ENCODE data around the gene PRPSAP1. TPM values are rescaled to one million over a fixed set of nuclear protein-coding genes. Genes with fewer than 3 reads are reported as not detected.
A peak's percentile ranks its signal among the peaks of the same experiment; 100 is the strongest.
"Not testable (repeated sequence)": the region's sequence is repeated elsewhere in the genome, so short reads cannot be mapped to it uniquely, and the experiment has no call there.

Gene PRPSAP1
- total RNA-seq, 1 experiment from 2014 or later = 54.8 TPM

DNA sequence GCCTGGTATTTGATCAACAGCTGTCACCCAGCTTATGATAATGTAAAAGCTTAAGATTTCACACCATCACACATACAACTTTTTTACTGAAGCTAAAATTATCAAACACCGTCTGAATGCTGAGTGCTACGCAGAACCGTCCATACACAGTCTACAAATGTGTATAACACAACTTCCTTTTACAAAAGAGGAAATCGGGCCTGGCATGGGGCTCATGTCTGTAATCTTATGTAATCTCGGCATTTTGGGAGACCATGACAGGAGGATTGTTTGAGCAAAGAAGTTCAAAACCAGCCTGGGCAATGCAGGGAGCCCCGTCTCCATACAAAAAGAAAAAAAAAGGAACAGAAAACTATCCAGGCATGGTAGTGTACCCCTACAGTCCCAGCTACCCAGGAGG lies 26.0 kb downstream of the PRPSAP1 start:
- DNase-seq (ENCODE audit: low read depth) = no peak

DNA sequence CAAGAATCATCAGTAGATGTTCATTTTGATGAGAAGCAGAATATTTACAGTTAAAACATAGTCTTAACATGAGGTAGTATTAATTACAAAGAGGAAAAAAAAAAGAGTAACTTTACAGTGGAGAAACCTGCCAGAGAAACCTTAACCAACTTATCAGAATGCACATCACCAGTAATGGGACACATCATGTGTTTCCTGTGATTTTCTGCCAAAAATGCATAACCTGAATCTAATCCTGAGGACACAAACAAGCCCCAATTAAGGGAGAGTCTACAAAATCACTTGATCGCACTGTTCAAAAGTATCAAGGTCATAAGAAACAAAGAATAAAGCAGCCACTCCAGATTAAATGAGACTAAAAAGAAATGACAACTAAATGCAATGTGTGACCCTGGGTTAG lies 27.4 kb downstream of the PRPSAP1 start:
- DNase-seq (ENCODE audit: low read depth) = no peak

GRCh38 chr17:76318586-76318985 lies 35.1 kb downstream of the PRPSAP1 start:
- no peak for DNase-seq (ENCODE audit: low read depth)

DNA sequence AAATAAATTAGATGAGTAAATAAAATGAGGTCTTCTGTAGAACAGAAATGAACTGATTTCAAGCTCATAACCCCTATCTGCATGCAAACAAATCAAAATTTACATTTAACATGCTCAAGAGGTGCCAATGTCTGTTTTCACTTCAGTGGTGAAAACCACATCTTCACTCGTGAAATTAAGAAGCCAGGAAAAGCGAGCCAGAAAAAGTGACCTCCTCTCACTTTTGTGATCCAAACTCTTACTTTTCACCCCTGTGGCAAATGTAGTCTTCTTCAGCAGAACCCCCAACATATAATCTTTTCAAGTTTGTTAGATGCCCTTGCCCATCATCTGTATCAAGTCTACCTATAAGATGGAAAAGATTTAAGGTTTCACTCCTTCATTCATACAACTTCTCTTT lies 36.2 kb downstream of the PRPSAP1 start:
- DNase-seq (ENCODE audit: low read depth) = no peak

- no peak for DNase-seq (ENCODE audit: low read depth)
Observed at GRCh38 chr17:76314392-76315227, 39.1 kb downstream of the PRPSAP1 start.

- DNase-seq (ENCODE audit: low read depth) = no peak
Observed at GRCh38 chr17:76312735-76313134, 41.0 kb downstream of the PRPSAP1 start.

GRCh38 chr17:76309461-76309860 lies 44.3 kb downstream of the PRPSAP1 start:
- no peak for DNase-seq (ENCODE audit: low read depth)

GRCh38 chr17:76307966-76308338 lies 45.8 kb downstream of the PRPSAP1 start, which contains the start of gene QRICH2:
TSS of gene QRICH2 (minus strand) at chr17:76308276. CDS start at chr17:76307998, 278 bp downstream.
- DNase-seq (ENCODE audit: low read depth) = no peak

DNA sequence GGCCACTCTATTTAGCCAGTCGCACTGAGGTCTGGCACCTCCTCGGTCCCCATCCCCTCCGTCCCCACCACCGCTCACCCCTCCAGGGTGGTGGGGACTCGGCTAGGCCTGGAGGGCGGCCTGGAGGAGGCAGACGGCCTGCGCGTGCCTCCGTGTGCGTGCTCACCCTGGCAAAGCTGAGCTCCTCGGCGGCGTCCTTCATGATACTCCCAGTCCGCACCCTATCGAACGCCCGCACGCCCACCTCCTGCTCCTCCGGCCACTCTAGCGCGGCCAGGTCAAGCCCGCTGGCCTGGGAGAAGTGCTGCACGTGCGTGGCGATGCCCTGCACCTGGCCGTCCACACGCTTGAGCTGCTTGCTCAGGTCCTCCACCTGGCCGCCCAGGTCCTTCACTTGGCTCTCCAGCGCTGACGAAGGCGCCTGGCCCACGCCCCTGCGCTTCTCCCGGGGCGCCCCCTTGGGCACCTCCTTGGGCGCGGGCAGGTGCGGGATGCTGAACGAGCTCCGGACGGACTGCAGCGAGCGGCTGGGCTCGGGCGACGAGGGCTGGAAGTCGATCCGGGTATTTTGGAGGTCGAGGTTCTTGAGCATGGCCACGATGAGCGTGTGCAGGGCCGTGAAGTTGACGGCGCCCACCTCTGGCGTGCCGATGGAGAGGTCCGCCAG lies 46.3 kb downstream of the PRPSAP1 start:
- DNase-seq (ENCODE audit: low read depth) = no peak

DNA sequence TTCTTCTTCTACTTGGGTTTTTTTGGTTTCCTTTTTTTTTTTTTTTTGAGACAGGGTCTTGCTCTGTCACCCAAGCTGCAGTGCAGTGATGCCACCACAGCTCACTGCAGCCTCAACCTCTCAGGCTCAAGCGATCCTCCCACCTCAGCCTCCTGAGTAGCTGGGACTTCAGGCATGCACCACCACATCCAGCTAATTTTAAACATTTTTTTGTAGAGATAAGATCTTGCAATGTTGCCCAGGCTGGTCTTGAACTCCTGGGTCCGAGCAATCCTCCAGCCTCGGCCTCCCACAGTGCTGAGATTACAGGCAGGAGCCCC lies 48.6 kb downstream of the PRPSAP1 start:
- DNase-seq (ENCODE audit: low read depth) = not testable (repeated sequence)

- DNase-seq (ENCODE audit: low read depth) = peak; percentile 2
Observed at GRCh38 chr17:76304226-76305134, 49.2 kb downstream of the PRPSAP1 start.

DNA sequence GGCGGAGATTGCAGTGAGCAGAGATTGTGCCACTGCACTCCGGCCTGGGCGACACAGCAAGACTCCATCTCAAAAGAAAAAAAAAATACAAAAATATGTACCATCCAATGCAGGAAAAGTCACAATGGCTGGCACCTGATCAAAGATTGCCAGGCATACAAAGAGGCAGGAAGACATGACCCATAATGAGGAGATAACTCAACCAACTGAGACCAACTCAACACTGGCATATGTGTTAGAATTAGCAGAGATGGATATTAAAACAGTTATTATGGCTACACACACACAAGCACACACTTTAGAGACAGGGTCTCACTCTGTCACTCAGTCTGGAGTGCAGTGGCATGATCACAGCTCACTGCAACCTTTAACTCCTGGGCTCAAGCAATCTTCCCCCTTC lies 56.3 kb downstream of the PRPSAP1 start:
- DNase-seq (ENCODE audit: low read depth) = no peak

- DNase-seq (ENCODE audit: low read depth) = no peak
Observed at GRCh38 chr17:76296889-76297288, 56.8 kb downstream of the PRPSAP1 start.

GRCh38 chr17:76296186-76296585 lies 57.5 kb downstream of the PRPSAP1 start:
- no peak for DNase-seq (ENCODE audit: low read depth)

GRCh38 chr17:76293106-76293505 lies 60.6 kb downstream of the PRPSAP1 start:
- DNase-seq (ENCODE audit: low read depth) = no peak

DNA sequence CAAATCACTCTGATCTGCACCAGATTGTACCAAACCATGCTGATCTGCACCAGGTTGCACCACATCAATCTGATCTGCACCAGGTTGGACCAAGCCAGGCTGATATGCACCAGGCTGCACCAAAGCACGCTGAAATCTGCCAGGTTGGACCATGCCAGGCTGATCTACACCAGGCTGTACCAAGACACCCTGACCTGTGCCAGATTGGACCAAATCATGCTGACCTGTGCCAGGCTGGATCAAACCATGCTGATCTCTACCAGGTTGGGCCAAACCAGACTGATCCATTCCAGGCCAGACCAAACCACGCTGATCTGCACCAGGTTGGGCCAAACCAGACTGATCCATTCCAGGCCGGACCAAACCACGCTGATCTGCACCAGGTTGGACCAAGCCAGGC lies 61.1 kb downstream of the PRPSAP1 start:
- DNase-seq (ENCODE audit: low read depth) = no peak

GRCh38 chr17:76281573-76282371 lies 71.9 kb downstream of the PRPSAP1 start:
- DNase-seq (ENCODE audit: low read depth) = no peak

DNA sequence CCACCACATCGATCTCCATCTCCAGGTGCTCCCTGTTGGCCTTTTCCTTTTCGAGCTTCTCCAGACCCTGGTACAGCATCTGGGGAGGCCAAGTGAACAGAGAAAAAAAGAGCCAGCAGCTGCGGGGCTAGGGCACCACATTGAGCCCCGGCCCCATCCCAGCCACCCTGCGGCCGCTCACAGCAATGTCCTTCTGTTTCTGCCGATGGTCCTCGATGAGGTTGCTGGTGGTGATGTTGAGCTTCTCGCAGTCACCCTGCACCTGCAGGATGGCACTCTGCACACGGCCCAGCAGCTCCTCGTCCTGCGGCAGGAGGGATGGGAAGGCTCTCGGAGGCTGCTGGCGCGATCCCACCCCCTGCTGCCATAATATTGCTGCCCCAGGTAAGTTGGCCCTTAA lies 73.1 kb downstream of the PRPSAP1 start:
- no peak for DNase-seq (ENCODE audit: low read depth)

- no peak for DNase-seq (ENCODE audit: low read depth)
Observed at GRCh38 chr17:76279742-76280287, 73.9 kb downstream of the PRPSAP1 start.

DNA sequence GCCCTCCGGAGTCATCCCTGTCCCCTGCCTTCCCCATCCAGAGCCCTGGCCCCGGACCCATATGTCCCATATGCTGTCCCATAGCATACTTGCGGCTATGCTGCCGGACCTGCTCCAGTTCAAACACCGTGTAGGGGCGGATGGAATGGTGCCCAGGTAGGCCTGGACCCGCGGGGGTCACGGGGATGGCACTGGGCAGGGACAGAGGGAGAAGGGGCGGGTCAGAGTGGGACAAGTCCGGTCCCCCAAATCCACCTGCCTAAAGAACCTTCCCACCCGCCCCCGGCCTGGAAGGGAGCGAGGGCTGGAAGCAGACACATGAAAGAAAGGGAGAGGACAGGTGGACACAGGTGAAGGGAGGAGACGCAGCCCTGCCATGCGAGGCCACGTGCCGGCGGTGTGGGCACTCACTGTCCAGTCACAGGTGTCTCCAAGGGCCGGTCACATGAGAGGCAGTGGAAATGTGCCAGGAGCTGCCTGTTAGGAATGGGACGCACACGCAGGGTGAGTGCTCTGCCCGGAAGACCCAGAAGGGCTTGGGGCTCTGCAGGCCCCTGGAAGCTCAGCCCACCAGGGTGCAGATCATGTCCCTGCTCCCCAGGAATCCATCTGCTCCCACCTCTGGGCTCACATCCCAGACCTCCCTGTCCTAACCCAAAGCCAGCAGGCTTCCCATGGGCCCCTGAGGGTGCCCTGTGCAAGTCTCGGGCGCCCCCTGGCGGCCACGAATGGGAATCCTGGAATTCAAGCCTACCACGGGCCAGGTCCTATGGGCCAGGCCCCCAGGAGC lies 74.6 kb downstream of the PRPSAP1 start:
- peak; percentile 64 for DNase-seq (ENCODE audit: low read depth)

Measured in RPMI7951 (cell line).